Body of pancreas (tissue), 4 donors: ENCODE data around the gene SORL1.

Experiments used
- POLR2A ChIP-seq, 3 donors: fragments of 450-650 bp; IDR thresholded peaks; one replicate each; pipeline ENCODE4 v1.6.1; 2016; ENCODE audit warnings: antibody characterized with exemption in 3 of 3, mild to moderate bottlenecking in 2 of 3
- TF ChIP-seq, protein P1 (sequence below), 7 experiments: fragments of 450-650 bp in 4 of 7; fragments of 200-600 bp in 3 of 7; sonication (generic) in 3 of 7; IDR thresholded peaks; one replicate each; pipeline ENCODE4 v1.5.1; 2016 to 2019; ENCODE audit warnings: antibody characterized with exemption in 7 of 7

- TF ChIP-seq, protein P1, sequence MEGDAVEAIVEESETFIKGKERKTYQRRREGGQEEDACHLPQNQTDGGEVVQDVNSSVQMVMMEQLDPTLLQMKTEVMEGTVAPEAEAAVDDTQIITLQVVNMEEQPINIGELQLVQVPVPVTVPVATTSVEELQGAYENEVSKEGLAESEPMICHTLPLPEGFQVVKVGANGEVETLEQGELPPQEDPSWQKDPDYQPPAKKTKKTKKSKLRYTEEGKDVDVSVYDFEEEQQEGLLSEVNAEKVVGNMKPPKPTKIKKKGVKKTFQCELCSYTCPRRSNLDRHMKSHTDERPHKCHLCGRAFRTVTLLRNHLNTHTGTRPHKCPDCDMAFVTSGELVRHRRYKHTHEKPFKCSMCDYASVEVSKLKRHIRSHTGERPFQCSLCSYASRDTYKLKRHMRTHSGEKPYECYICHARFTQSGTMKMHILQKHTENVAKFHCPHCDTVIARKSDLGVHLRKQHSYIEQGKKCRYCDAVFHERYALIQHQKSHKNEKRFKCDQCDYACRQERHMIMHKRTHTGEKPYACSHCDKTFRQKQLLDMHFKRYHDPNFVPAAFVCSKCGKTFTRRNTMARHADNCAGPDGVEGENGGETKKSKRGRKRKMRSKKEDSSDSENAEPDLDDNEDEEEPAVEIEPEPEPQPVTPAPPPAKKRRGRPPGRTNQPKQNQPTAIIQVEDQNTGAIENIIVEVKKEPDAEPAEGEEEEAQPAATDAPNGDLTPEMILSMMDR (IDR thresholded peaks at IDR 0.05): no peak
- TF ChIP-seq POLR2A (IDR thresholded peaks at IDR 0.05): no peak
These were observed 191.5 kb downstream of the SORL1 start for GRCh38 chr11:121643479-121644186.
